ENCODE data around the gene FTCDNL1. TPM values are rescaled to one million over a fixed set of nuclear protein-coding genes. Genes with fewer than 3 reads are reported as not detected.

The FTCDNL1 gene
- total RNA-seq, 2 experiments from 2014 or later: 3.8 to 4.3 TPM

DNA sequence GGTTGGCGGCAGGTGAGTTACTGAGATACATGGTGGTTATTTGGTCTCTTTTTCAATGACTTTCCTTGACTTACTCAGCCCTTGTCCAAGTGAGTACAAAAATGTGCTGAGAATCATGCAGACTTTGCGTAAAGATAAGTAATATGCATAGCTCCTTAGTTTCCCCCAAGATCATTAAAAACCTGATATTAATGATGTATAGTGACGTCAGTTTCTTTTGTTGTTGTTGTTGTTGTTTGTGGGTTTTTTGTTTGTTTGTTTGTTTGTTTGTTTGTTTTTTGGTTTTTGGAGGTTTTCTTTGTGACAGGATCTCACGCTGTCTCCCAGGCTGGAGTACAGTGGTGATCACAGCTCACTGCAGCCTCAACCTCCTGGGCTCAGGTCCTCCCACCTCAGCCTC, 14.9 kb upstream of the FTCDNL1 start:
- DNase-seq: no peak
- Mint-ChIP-seq H3K4me3 (no peak overlapping the region), H3K4me1 (no peaks in the 10 kb centered on the region), H3K27me3 (peaks cover 21% of the 10 kb centered on the region), H3K27ac (no peak overlapping the region), H3K36me3 (ENCODE audit: low read depth) (no peaks in the 10 kb centered on the region), H3K9me3 (ENCODE audit: low read depth) (no peaks in the 10 kb centered on the region)
- ATAC-seq: no peak
- POLR2A ChIA-PET: no interaction called here
- CTCF ChIA-PET: interaction anchor here (0.7 to 1.6 kb wide), 4 partner anchors 10 to 1266 kb away, joined by 3 to 6 read pairs (median 4); no protein-coding TSS in a partner anchor
- intact Hi-C loops (cut with DNase I, micrococcal nuclease): no loop called here

DNA sequence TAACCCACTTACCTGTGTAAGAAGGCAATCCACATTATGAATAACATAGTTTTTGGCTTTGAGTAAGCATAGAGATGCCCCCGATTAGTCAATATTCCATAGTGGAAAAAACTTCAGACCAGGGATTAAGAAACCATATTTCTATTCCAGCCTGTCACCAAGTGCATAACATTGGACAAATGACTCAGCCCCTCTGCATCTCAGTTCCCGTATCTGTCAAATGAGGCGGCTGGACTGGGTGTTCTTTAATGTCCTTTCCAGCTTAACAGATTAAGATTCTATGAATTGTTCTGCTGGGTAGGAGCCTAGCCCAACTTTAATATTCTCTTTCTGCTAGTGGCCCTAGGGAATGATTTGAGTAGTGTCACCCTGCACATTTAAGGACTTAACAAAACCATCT, 11.8 kb upstream of the FTCDNL1 start:
- ATAC-seq: no peak

GRCh38 chr2:199861132-199861774, 10.3 kb upstream of the FTCDNL1 start:
- no peaks in the 10 kb centered on the region for H3K9me3 Mint-ChIP-seq (ENCODE audit: low read depth)
- intact Hi-C loops (cut with DNase I, micrococcal nuclease): loop anchor here (1.0 kb wide), 1 partner anchor 157 kb away; no protein-coding TSS in a partner anchor
- H3K36me3 Mint-ChIP-seq (ENCODE audit: low read depth): no peaks in the 10 kb centered on the region
- POLR2A ChIA-PET: no interaction called here
- no peak for DNase-seq
- H3K4me3 Mint-ChIP-seq: no peak overlapping the region
- CTCF ChIA-PET: interaction anchor here (0.9 to 1.6 kb wide), 6 partner anchors 9 to 1547 kb away, joined by 3 to 6 read pairs (median 4); no protein-coding TSS in a partner anchor
- no peaks in the 10 kb centered on the region for H3K4me1 Mint-ChIP-seq
- H3K27ac Mint-ChIP-seq: no peak overlapping the region
- H3K27me3 Mint-ChIP-seq: peaks cover 21% of the 10 kb centered on the region
- ATAC-seq: no peak

More for the DNA sequence above, 11.8 kb upstream of the FTCDNL1 start:
- POLR2A ChIA-PET: no interaction called here
- no peak for DNase-seq
- Mint-ChIP-seq H3K36me3 (ENCODE audit: low read depth) (no peaks in the 10 kb centered on the region), H3K27ac (no peak overlapping the region), H3K27me3 (peaks cover 23% of the 10 kb centered on the region), H3K4me1 (no peaks in the 10 kb centered on the region), H3K9me3 (ENCODE audit: low read depth) (no peaks in the 10 kb centered on the region), H3K4me3 (no peak overlapping the region)
- intact Hi-C loops (cut with DNase I, micrococcal nuclease): no loop called here
- CTCF ChIA-PET: interaction anchor here (0.7 to 1.5 kb wide), 3 partner anchors 77 to 1548 kb away, joined by 3 to 6 read pairs (median 5); no protein-coding TSS in a partner anchor

- H3K36me3 Mint-ChIP-seq (ENCODE audit: low read depth): no peaks in the 10 kb centered on the region
- no peak for ATAC-seq
- no peak for DNase-seq
- H3K9me3 Mint-ChIP-seq (ENCODE audit: low read depth): no peaks in the 10 kb centered on the region
- peaks cover 4% of the 10 kb centered on the region for H3K4me1 Mint-ChIP-seq
- ChIA-PET CTCF (interaction anchor here (0.7 to 2.0 kb wide), 4 partner anchors 10 to 45 kb away, joined by 3 to 6 read pairs (median 4); no protein-coding TSS in a partner anchor), POLR2A (interaction anchor here (0.7 kb wide), 1 partner anchor 223 kb away, joined by 4 read pairs; no protein-coding TSS in a partner anchor)
- intact Hi-C loops (cut with DNase I, micrococcal nuclease): no loop called here
- H3K27me3 Mint-ChIP-seq: peaks cover 14% of the 10 kb centered on the region
- H3K4me3 Mint-ChIP-seq: no peak overlapping the region
- no peak overlapping the region for H3K27ac Mint-ChIP-seq
Measured at GRCh38 chr2:199855812-199856211, 4.8 kb upstream of the FTCDNL1 start.

GRCh38 chr2:199851883-199852282, 891 bp upstream of the FTCDNL1 start:
- ChIA-PET POLR2A (no interaction called here), CTCF (interaction anchor here (0.8 to 1.1 kb wide), 2 partner anchors 14 to 897 kb away, joined by 3 read pairs; no protein-coding TSS in a partner anchor)
- DNase-seq (no peak), ATAC-seq (no peak)
- H3K4me1 Mint-ChIP-seq: peaks cover 4% of the 10 kb centered on the region
- H3K27me3 Mint-ChIP-seq: peaks cover 7% of the 10 kb centered on the region
- H3K36me3 Mint-ChIP-seq (ENCODE audit: low read depth): no peaks in the 10 kb centered on the region
- H3K27ac Mint-ChIP-seq: no peak overlapping the region
- no peaks in the 10 kb centered on the region for H3K9me3 Mint-ChIP-seq (ENCODE audit: low read depth)
- H3K4me3 Mint-ChIP-seq: no peak overlapping the region
- intact Hi-C loops (cut with DNase I, micrococcal nuclease): loop anchor here (1.0 to 5.0 kb wide), 4 partner anchors 59 to 390 kb away; partner anchors contain the start of genes C2orf69 (in 2 of the 2), MAIP1 (in 1 of the 2) and TYW5 (in 1 of the 2)

GRCh38 chr2:199851501-199851810, 464 bp upstream of the FTCDNL1 start:
- no peaks in the 10 kb centered on the region for H3K9me3 Mint-ChIP-seq (ENCODE audit: low read depth)
- intact Hi-C loops (cut with DNase I, micrococcal nuclease): loop anchor here (1.0 to 5.0 kb wide), 4 partner anchors 59 to 389 kb away; partner anchors contain the start of genes C2orf69 (in 2 of the 2), MAIP1 (in 1 of the 2) and TYW5 (in 1 of the 2)
- no peak for ATAC-seq
- H3K4me3 Mint-ChIP-seq: peak overlapping the region; percentile 87
- ChIA-PET CTCF (no interaction called here), POLR2A (no interaction called here)
- peak overlapping the region; percentile 93 for H3K27ac Mint-ChIP-seq
- DNase-seq: no peak
- peaks cover 4% of the 10 kb centered on the region for H3K4me1 Mint-ChIP-seq
- peaks cover 3% of the 10 kb centered on the region for H3K27me3 Mint-ChIP-seq
- no peaks in the 10 kb centered on the region for H3K36me3 Mint-ChIP-seq (ENCODE audit: low read depth)

DNA sequence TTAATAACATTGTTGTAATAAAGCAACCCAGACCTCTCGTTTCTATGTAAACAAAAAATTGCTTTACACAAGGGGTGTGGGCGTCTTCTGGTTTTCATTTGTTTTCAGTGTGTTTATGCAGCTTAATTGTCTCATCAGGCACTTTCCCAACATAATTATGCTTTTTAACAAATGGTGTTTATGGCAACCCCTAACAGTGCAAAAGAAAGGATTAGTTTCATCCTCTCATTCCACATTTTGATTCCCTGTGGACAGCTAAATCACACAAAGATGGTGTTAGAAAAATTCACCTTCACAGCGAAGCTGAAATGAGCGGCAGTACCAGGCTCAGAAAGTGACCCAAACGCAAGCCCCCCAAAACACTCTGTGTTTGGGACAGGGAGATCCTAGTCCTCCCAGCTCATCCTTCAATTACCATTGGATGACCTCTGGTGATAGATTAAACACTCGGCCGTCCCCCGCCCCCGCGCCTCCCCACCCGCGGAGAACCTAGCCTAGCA, 724 bp downstream of the FTCDNL1 start:
- Mint-ChIP-seq H3K9me3 (ENCODE audit: low read depth) (no peaks in the 10 kb centered on the region), H3K4me1 (peaks cover 10% of the 10 kb centered on the region), H3K27ac (peak overlapping the region; percentile 55), H3K4me3 (peak overlapping the region; percentile 66), H3K36me3 (ENCODE audit: low read depth) (no peaks in the 10 kb centered on the region), H3K27me3 (no peaks in the 10 kb centered on the region)
- intact Hi-C loops (cut with DNase I, micrococcal nuclease): loop anchor here (2.0 to 5.0 kb wide), 2 partner anchors 61 to 388 kb away; partner anchors contain the start of gene C2orf69 (in 1 of the 2)
- no peak for ATAC-seq
- CTCF ChIA-PET: interaction anchor here (0.6 to 1.3 kb wide), 6 partner anchors 11 to 1864 kb away, joined by 3 to 5 read pairs (median 4); no protein-coding TSS in a partner anchor
- no peak for DNase-seq
- POLR2A ChIA-PET: interaction anchor here (0.6 kb wide), 1 partner anchor 105 kb away, joined by 4 read pairs; no protein-coding TSS in a partner anchor

GRCh38 chr2:199848389-199849130, 2.4 kb downstream of the FTCDNL1 start:
- Mint-ChIP-seq H3K36me3 (ENCODE audit: low read depth) (no peaks in the 10 kb centered on the region), H3K4me3 (no peak overlapping the region), H3K9me3 (ENCODE audit: low read depth) (no peaks in the 10 kb centered on the region), H3K4me1 (peaks cover 10% of the 10 kb centered on the region), H3K27me3 (no peaks in the 10 kb centered on the region), H3K27ac (no peak overlapping the region)
- DNase-seq: no peak
- intact Hi-C loops (cut with DNase I, micrococcal nuclease): no loop called here
- ChIA-PET CTCF (no interaction called here), POLR2A (no interaction called here)
- ATAC-seq: no peak

GRCh38 chr2:199847181-199847864, 3.7 kb downstream of the FTCDNL1 start:
- peaks cover 10% of the 10 kb centered on the region for H3K4me1 Mint-ChIP-seq
- no peak for ATAC-seq
- CTCF ChIA-PET: interaction anchor here (0.6 kb wide), 1 partner anchor 30 kb away, joined by 3 read pairs; no protein-coding TSS in a partner anchor

DNA sequence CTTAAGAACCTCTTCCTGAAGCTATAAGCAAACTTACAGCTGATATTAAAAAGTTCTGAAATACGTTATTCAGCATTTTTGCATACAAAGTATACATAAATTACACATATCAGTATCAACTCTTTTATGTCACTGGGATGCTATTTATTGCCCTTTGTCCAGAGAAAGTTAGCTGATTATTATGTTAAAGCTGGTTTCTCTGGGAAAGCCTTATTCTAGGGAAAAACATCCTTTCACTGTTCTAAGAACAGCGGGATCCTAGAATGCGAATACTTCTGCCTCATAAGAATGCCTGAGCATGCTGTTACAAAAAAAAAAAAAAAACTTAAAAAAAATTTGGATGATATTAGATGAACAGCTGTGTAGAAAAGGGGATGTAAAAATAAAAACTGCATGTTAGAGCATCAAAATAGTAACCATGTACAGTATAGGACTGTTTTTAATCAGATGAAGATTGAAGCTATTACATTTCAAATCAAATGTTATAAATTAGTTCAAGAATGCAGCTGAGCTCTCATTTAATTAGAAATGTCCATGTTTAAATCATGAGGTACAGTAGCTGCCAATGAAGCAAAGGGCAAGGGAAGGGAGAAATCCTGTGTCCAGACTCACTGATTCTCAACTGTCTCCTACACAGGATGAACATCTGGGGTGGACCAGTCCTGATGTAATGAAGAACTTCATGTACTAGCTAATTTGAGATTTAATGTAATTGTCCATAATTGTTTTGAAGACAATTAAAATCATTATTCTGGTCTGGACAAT, 8.2 kb downstream of the FTCDNL1 start:
- ChIA-PET POLR2A (no interaction called here), CTCF (interaction anchor here (0.5 to 1.6 kb wide), 3 partner anchors 354 to 898 kb away, joined by 4 read pairs; no protein-coding TSS in a partner anchor)
- intact Hi-C loops (cut with DNase I, micrococcal nuclease): no loop called here
- DNase-seq: no peak
- Mint-ChIP-seq H3K9me3 (ENCODE audit: low read depth) (no peaks in the 10 kb centered on the region), H3K27me3 (no peaks in the 10 kb centered on the region), H3K27ac (no peak overlapping the region), H3K36me3 (ENCODE audit: low read depth) (no peaks in the 10 kb centered on the region), H3K4me3 (no peak overlapping the region), H3K4me1 (peaks cover 7% of the 10 kb centered on the region)
- ATAC-seq: no peak

More at GRCh38 chr2:199847181-199847864, 3.7 kb downstream of the FTCDNL1 start:
- intact Hi-C loops (cut with DNase I, micrococcal nuclease): no loop called here
- H3K36me3 Mint-ChIP-seq (ENCODE audit: low read depth): no peaks in the 10 kb centered on the region
- DNase-seq: no peak
- POLR2A ChIA-PET: no interaction called here
- H3K4me3 Mint-ChIP-seq: no peak overlapping the region
- no peaks in the 10 kb centered on the region for H3K9me3 Mint-ChIP-seq (ENCODE audit: low read depth)
- H3K27me3 Mint-ChIP-seq: no peaks in the 10 kb centered on the region
- H3K27ac Mint-ChIP-seq: no peak overlapping the region
